NCI-H345 treated with DMSO at 0.1 percent for 48 hours (cell line): ENCODE results near the gene CTXN1.
"Not testable (repeated sequence)": the region's sequence is repeated elsewhere in the genome, so short reads cannot be mapped to it uniquely, and the experiment has no call there.

Source experiments
- DNase-seq: peaks from one replicate; lab custom pipeline; 2025; ENCODE audit not compliant: unreplicated experiment; lab: John Stamatoyannopoulos, UW

Gene CTXN1

GRCh38 chr19:7926021-7926726 lies at the start of gene CTXN1:
CTXN1 (minus strand) TSS chr19:7926135; CDS start chr19:7925538, 597 bp downstream.
- DNase-seq = peak; percentile 17

DNA sequence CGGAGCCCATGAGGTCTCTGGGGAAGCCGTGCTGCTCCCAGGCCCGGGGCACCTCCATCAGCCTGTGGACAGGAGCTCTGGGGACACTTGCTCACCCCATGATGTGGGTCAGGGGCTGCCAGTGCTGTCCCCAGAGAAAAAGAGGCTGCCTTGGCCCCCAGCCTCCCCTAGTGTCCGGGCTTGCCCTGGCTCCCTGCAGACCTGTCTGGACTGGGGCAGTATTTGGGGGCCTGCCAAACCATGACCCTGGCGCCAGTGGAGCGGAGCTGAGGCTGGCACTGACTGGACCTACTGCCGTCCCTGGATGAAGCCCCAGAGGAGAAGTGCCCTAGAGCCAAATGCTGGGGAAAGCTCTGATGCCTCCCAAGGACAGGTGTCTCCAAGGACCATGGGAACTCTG lies 49.1 kb upstream of the CTXN1 start:
- no peak for DNase-seq

GRCh38 chr19:7973883-7974282 lies 47.9 kb upstream of the CTXN1 start:
- no peak for DNase-seq

GRCh38 chr19:7971553-7972520 lies 45.9 kb upstream of the CTXN1 start:
- no peak for DNase-seq

- DNase-seq = no peak
These were observed 44.9 kb upstream of the CTXN1 start for GRCh38 chr19:7970716-7971448.

DNA sequence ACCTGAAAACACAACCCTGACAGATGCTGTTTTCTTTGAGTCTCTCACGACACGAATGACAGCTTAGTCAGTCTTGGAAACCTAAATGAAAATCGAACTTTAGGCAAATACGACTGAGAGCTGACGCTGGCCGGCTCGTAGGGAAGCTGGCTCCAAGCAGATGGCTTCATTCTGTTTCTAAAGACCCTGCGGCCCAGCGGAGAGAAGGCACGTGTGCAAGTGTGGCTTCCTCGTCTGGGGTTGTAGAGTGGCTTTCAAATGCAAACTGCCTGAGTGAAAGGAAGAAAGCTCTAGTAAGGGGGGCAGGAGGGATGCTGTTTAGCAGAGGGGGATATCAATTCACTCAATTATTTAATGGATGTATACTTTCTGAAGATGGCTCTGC lies 43.6 kb upstream of the CTXN1 start:
- DNase-seq = no peak

- no peak for DNase-seq
These were observed 43.0 kb upstream of the CTXN1 start for GRCh38 chr19:7968796-7969554.

GRCh38 chr19:7968008-7968795 lies 42.3 kb upstream of the CTXN1 start:
- DNase-seq = no peak

- DNase-seq = no peak
These were observed 40.2 kb upstream of the CTXN1 start for GRCh38 chr19:7965921-7966665.

GRCh38 chr19:7965259-7965841 lies 39.4 kb upstream of the CTXN1 start:
- DNase-seq = no peak

- DNase-seq = no peak
These were observed 37.6 kb upstream of the CTXN1 start for GRCh38 chr19:7963566-7963965.

- DNase-seq = no peak
These were observed 36.8 kb upstream of the CTXN1 start for GRCh38 chr19:7962644-7963268.

GRCh38 chr19:7961920-7962626 lies 36.1 kb upstream of the CTXN1 start:
- DNase-seq = no peak

GRCh38 chr19:7961082-7961481 lies 35.1 kb upstream of the CTXN1 start:
- not testable (repeated sequence) for DNase-seq

GRCh38 chr19:7959211-7959610 lies 33.3 kb upstream of the CTXN1 start:
- no peak for DNase-seq

DNA sequence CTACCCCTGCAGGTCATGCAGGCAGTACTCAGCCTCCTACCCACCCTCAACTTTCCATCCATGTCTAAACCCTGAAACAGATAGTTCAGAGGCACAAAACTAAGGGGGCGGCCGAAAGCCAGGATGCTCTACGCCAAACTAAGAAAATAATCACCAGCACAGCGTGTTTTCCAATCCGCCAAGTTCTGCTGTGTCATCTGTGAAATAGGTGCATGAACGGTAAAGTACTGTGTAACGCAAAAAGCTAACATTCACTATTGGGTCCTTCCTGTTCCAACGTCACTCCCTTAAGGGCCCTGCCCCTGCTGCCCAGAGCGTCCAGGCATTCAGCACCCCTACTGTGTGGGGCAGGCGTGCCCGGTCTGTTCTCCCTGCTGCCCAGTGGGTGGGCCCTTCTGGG lies 29.8 kb upstream of the CTXN1 start:
- no peak for DNase-seq

DNA sequence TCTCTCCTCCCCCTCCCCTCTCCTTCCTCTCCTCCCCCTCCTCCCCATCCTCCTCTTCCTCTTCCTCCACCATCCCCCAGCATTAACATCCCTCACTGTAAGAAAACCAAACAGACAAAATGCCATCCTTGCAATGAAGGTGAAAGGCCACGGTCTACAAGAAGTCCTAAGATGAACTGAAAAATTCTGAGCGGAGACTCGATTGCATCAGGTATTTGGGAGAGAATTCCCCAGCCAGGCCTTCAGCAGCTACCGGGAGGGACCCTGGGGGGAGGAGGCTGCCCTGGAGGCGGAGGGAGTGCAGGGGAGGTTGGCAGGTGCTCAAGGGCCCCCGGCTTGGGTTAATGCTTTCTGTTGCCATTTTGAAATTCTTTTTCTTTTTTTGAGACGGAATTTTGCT lies 27.6 kb upstream of the CTXN1 start:
- DNase-seq = no peak

DNA sequence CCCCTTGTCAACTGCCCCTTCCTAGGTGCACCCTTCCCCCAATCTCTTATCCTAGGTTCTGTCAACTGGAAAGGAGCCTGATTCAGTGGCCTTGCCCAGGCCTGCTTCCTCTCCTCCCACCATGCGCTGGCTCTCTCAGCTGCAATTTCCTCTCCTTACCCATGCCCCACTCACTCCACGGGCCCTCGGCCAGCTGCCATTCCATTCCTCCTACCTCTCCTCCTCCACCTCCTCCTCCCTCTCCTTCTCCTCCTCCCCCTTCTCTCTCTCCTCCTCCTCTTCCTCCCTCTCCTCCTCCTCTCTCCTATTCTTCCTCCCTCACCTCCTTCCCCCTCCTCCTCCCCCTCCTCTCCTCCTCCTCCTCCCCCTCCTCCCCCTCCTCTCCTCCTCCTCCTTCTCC lies 27.1 kb upstream of the CTXN1 start:
- no peak for DNase-seq
